Neural cell (in vitro differentiated cells): Measurements from ENCODE around the gene TBC1D19. TPM values are rescaled to one million over a fixed set of nuclear protein-coding genes. Genes with fewer than 3 reads are reported as not detected.
"Not testable (repeated sequence)": the region's sequence is repeated elsewhere in the genome, so short reads cannot be mapped to it uniquely, and the experiment has no call there.

ENCODE experiments used
- H2AFZ ChIP-seq: fragments of 200-600, 300-800 bp; sonication (generic), shearing (Covaris generic); 2 replicates; pipeline ENCODE4 v1.6.0; 2014; ENCODE audit warnings: low read depth, mild to moderate bottlenecking, antibody characterized with exemption, low read length, moderate library complexity
- H3F3A ChIP-seq: fragments of 200-600 bp; shearing (Covaris generic); 2 replicates; pipeline ENCODE4 v1.6.1; 2016; ENCODE audit warnings: mild to moderate bottlenecking, moderate library complexity, mixed read lengths, antibody characterized with exemption, low read length; ENCODE audit not compliant: insufficient read depth, poor library complexity, severe bottlenecking
- H3K27ac ChIP-seq: fragments of 200-600, 300-800 bp; sonication (generic), shearing (Covaris generic); 2 replicates; pipeline ENCODE4 v1.5.1; 2014; ENCODE audit warnings: mild to moderate bottlenecking, low read length, moderate library complexity
- H3K27me3 ChIP-seq: fragments of 300-800, 200-600 bp; sonication (generic), shearing (Covaris generic); 2 replicates; pipeline ENCODE4 v1.6.0; 2014; ENCODE audit warnings: mild to moderate bottlenecking, low read depth, low read length, moderate library complexity; ENCODE audit not compliant: insufficient read depth
- H3K36me3 ChIP-seq: fragments of 300-800, 200-600 bp; sonication (generic), shearing (Covaris generic); 2 replicates; pipeline ENCODE4 v1.5.1; 2014; ENCODE audit warnings: mild to moderate bottlenecking, antibody characterized with exemption, low read length, moderate library complexity; ENCODE audit not compliant: insufficient read depth
- H3K4me2 ChIP-seq: fragments of 300-800, 200-600 bp; sonication (generic), shearing (Covaris generic); 2 replicates; pipeline ENCODE4 v1.6.0; 2014; ENCODE audit warnings: mild to moderate bottlenecking, low read length
- H3K4me3 ChIP-seq: fragments of 300-800, 200-600 bp; sonication (generic), shearing (Covaris generic); 2 replicates; pipeline ENCODE4 v1.5.1; 2014; ENCODE audit warnings: mild to moderate bottlenecking, low read length, moderate library complexity
- H3K79me2 ChIP-seq: fragments of 200-600 bp; shearing (Covaris generic); replicated peaks from 2 replicates; pipeline ENCODE4 v1.6.0; 2014; ENCODE audit warnings: mild to moderate bottlenecking, low read length, moderate library complexity; ENCODE audit not compliant: insufficient read depth
- H3K9ac ChIP-seq: fragments of 300-800, 200-600 bp; sonication (generic), shearing (Covaris generic); 2 replicates; pipeline ENCODE4 v1.6.1; 2016; ENCODE audit warnings: mild to moderate bottlenecking, low read length, mixed read lengths
- H3K9me2 ChIP-seq: fragments of 200-600 bp; shearing (Covaris generic); 2 replicates; pipeline ENCODE4 v1.6.1; 2016; ENCODE audit warnings: mild to moderate bottlenecking, low read length, mixed read lengths; ENCODE audit not compliant: insufficient read depth
- H3K9me3 ChIP-seq: fragments of 200-600, 300-800 bp; sonication (generic), shearing (Covaris generic); 2 replicates; pipeline ENCODE4 v1.6.1; 2016; ENCODE audit warnings: mild to moderate bottlenecking, mixed run types, low read length, moderate library complexity, mixed read lengths
- H4K20me1 ChIP-seq: fragments of 200-600 bp; shearing (Covaris generic); 2 replicates; pipeline ENCODE4 v1.6.1; 2016; ENCODE audit warnings: mild to moderate bottlenecking, mixed run types; ENCODE audit not compliant: insufficient read depth
- EP300 ChIP-seq: fragments of 450-650 bp; conservative IDR thresholded peaks from 2 replicates; pipeline ENCODE4 v1.6.1; 2014; ENCODE audit warnings: antibody characterized with exemption, mild to moderate bottlenecking, moderate library complexity; ENCODE audit not compliant: poor library complexity, severe bottlenecking
- EZH2 ChIP-seq: fragments of 200-600, 300-800 bp; shearing (Covaris generic), sonication (generic); IDR thresholded peaks from 2 replicates; pipeline ENCODE4 v1.6.1; 2014; ENCODE audit warnings: antibody characterized with exemption, low read length, borderline replicate concordance, mild to moderate bottlenecking; ENCODE audit not compliant: insufficient read depth, poor library complexity, severe bottlenecking
- MXI1 ChIP-seq: fragments of 450-650 bp; conservative IDR thresholded peaks from 2 replicates; pipeline ENCODE4 v1.6.1; 2014; ENCODE audit warnings: antibody characterized with exemption, mild to moderate bottlenecking; ENCODE audit not compliant: poor library complexity, severe bottlenecking
- POLR2AphosphoS5 ChIP-seq: IDR thresholded peaks from 2 replicates; pipeline ENCODE4 v1.6.1; 2012
- RAD21 ChIP-seq: fragments of 450-650 bp; conservative IDR thresholded peaks from 2 replicates; pipeline ENCODE4 v1.6.1; 2014; ENCODE audit warnings: antibody characterized with exemption, mild to moderate bottlenecking, moderate library complexity
- SMC3 ChIP-seq: fragments of 450-650 bp; conservative IDR thresholded peaks from 2 replicates; pipeline ENCODE4 v1.6.1; 2014; ENCODE audit warnings: antibody characterized with exemption, mild to moderate bottlenecking, moderate library complexity; ENCODE audit not compliant: poor library complexity
- TAF1 ChIP-seq: IDR thresholded peaks from 2 replicates; pipeline ENCODE4 v1.6.1; 2012; ENCODE audit warnings: low read depth
- polyA plus RNA-seq: library from polyadenylated mRNA; depleted of rRNA; stranded (reverse); fragments of >200 nt; gene quantifications from 2 replicates; pipeline ENCODE4 v1.2.3, GENCODE V29; 2014
- TF ChIP-seq, protein P1 (sequence below): fragments of 450-650 bp; IDR thresholded peaks from 2 replicates; pipeline ENCODE4 v1.5.1; 2014; ENCODE audit warnings: antibody characterized with exemption, mild to moderate bottlenecking, moderate library complexity; ENCODE audit not compliant: poor library complexity, severe bottlenecking
- TF ChIP-seq, protein P2 (sequence below): IDR thresholded peaks from 2 replicates; pipeline ENCODE4 v1.6.1; 2012; ENCODE audit warnings: borderline replicate concordance

Gene TBC1D19
- polyA plus RNA-seq, 1 donor from 2014 or later, result 23.1 TPM

DNA sequence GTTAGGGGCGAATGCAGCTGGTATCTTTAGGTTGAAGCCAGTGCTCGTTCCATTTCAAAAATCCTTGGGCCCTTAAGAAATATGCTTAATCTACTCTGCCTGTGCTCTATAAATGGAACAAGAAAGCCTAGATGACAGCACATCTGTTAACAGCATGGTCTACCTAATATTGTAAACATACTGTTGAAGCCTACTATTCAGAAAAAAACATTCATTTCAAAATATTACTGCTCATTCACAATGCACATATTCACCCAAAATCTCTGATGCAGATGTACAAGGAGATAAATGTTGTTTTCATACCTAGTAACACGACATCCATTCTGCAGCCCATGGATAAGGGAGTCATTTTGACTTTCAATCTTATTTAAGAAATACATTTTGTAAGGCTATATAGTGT, 106.6 kb downstream of the TBC1D19 start:
- no peaks in the 10 kb centered on the region for H3K79me2 ChIP-seq
- no peak overlapping the region for H3K27ac ChIP-seq

DNA sequence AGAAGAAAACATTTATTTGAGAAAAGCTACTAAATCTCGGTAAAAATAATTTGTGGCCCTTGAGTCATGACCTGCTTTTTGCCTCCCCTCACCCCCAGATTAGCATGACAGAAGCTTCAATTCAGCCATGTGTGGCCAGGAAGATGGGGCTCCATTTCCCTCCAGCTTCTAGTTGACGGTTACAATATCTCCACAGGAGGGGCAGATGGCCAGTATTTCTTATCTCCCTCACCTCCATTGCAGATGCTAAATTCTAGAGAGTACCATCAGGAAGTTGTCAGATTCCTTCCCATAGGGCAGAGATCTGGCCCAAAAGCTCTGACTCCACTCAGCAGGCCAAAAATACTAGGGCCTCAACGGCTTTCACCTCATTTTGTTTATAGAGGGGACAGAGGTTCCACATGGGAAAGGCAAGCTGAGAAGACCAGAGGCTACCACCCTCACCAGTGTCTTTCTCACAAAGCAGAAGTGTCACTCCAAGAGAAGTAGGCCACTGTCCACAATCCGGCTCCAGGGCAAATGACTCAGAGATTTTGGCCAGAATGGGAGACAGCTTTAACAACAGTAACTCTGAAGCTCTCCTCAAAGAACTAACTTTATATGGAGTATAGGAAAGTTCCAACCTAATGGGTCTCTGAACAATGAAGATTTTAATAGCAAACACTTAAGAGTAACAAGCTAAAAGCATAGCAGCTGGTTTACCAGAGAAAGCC, 108.3 kb downstream of the TBC1D19 start:
- H3K9me2 ChIP-seq, result no peaks in the 10 kb centered on the region
- H3K79me2 ChIP-seq, result no peaks in the 10 kb centered on the region
- no peak overlapping the region for H3K4me2 ChIP-seq
- no peak for TF ChIP-seq POLR2AphosphoS5
- TF ChIP-seq, protein P1, sequence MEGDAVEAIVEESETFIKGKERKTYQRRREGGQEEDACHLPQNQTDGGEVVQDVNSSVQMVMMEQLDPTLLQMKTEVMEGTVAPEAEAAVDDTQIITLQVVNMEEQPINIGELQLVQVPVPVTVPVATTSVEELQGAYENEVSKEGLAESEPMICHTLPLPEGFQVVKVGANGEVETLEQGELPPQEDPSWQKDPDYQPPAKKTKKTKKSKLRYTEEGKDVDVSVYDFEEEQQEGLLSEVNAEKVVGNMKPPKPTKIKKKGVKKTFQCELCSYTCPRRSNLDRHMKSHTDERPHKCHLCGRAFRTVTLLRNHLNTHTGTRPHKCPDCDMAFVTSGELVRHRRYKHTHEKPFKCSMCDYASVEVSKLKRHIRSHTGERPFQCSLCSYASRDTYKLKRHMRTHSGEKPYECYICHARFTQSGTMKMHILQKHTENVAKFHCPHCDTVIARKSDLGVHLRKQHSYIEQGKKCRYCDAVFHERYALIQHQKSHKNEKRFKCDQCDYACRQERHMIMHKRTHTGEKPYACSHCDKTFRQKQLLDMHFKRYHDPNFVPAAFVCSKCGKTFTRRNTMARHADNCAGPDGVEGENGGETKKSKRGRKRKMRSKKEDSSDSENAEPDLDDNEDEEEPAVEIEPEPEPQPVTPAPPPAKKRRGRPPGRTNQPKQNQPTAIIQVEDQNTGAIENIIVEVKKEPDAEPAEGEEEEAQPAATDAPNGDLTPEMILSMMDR, result no peak
- no peak for TF ChIP-seq TAF1
- TF ChIP-seq RAD21, result no peak
- TF ChIP-seq SMC3, result no peak
- no peak for TF ChIP-seq EZH2
- no peak for TF ChIP-seq MXI1
- TF ChIP-seq, protein P2, sequence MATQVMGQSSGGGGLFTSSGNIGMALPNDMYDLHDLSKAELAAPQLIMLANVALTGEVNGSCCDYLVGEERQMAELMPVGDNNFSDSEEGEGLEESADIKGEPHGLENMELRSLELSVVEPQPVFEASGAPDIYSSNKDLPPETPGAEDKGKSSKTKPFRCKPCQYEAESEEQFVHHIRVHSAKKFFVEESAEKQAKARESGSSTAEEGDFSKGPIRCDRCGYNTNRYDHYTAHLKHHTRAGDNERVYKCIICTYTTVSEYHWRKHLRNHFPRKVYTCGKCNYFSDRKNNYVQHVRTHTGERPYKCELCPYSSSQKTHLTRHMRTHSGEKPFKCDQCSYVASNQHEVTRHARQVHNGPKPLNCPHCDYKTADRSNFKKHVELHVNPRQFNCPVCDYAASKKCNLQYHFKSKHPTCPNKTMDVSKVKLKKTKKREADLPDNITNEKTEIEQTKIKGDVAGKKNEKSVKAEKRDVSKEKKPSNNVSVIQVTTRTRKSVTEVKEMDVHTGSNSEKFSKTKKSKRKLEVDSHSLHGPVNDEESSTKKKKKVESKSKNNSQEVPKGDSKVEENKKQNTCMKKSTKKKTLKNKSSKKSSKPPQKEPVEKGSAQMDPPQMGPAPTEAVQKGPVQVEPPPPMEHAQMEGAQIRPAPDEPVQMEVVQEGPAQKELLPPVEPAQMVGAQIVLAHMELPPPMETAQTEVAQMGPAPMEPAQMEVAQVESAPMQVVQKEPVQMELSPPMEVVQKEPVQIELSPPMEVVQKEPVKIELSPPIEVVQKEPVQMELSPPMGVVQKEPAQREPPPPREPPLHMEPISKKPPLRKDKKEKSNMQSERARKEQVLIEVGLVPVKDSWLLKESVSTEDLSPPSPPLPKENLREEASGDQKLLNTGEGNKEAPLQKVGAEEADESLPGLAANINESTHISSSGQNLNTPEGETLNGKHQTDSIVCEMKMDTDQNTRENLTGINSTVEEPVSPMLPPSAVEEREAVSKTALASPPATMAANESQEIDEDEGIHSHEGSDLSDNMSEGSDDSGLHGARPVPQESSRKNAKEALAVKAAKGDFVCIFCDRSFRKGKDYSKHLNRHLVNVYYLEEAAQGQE, result no peak
- no peak for TF ChIP-seq EP300
- H3K36me3 ChIP-seq, result no peaks in the 10 kb centered on the region
- no peaks in the 10 kb centered on the region for H3F3A ChIP-seq
- H3K9ac ChIP-seq, result no peak overlapping the region
- H3K9me3 ChIP-seq, result no peaks in the 10 kb centered on the region
- H3K27ac ChIP-seq, result no peak overlapping the region
- H2AFZ ChIP-seq, result no peak overlapping the region
- no peaks in the 10 kb centered on the region for H3K27me3 ChIP-seq
- H4K20me1 ChIP-seq, result no peaks in the 10 kb centered on the region
- H3K4me3 ChIP-seq, result no peak overlapping the region

More for the DNA sequence above, 106.6 kb downstream of the TBC1D19 start:
- H2AFZ ChIP-seq, result no peak overlapping the region
- no peaks in the 10 kb centered on the region for H4K20me1 ChIP-seq
- no peaks in the 10 kb centered on the region for H3K9me3 ChIP-seq
- H3K4me3 ChIP-seq, result no peak overlapping the region
- no peak overlapping the region for H3K9ac ChIP-seq
- no peaks in the 10 kb centered on the region for H3K27me3 ChIP-seq
- TF ChIP-seq, protein P2, result no peak
- TF ChIP-seq EP300 (no peak), RAD21 (no peak), POLR2AphosphoS5 (no peak), MXI1 (no peak), SMC3 (no peak), TAF1 (no peak), EZH2 (no peak)
- TF ChIP-seq, protein P1, result no peak
- H3K4me2 ChIP-seq, result no peak overlapping the region
- H3K9me2 ChIP-seq, result no peaks in the 10 kb centered on the region
- no peaks in the 10 kb centered on the region for H3K36me3 ChIP-seq
- H3F3A ChIP-seq, result no peaks in the 10 kb centered on the region

DNA sequence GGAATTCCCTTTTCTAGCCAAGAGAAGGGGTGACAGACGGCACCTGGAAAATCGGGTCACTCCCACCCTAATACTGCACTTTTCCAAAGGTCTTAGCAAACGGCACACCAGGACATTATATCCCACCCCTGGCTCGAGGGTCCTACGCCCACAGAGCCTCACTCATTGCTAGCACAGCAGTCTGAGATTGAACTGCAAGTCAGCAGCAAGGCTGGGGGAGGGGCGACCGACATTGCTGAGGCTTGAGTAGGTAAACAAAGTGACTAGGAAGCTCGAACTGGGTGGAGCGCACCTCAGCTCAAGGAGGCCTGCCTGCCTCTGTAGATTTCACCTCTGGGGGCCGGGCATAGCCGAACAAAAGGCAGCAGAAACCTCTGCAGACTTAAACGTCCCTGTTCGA, 110.2 kb downstream of the TBC1D19 start:
- not testable (repeated sequence) for H3K27ac ChIP-seq, H3K9me3 ChIP-seq, H3K27me3 ChIP-seq, H3K79me2 ChIP-seq, H3K9ac ChIP-seq, H3F3A ChIP-seq, H3K9me2 ChIP-seq, H3K36me3 ChIP-seq, H3K4me2 ChIP-seq, H3K4me3 ChIP-seq, H2AFZ ChIP-seq, H4K20me1 ChIP-seq
